Osteoblast (primary cell): ENCODE results near the gene MED13L. TPM values are rescaled to one million over a fixed set of nuclear protein-coding genes. Genes with fewer than 3 reads are reported as not detected.
A peak's percentile ranks its signal among the peaks of the same experiment; 100 is the strongest.

Experiments used
- DNase-seq: peaks from one replicate; pipeline ENCODE4 v3.0.0; 2011; ENCODE audit warnings: low spot score, mixed read lengths; ENCODE audit not compliant: insufficient read length; ENCODE audit errors: missing footprints
- H2AFZ ChIP-seq: 2 replicates; pipeline ENCODE4 v1.6.0; 2011; ENCODE audit warnings: mild to moderate bottlenecking, low read length
- H3K27ac ChIP-seq: 2 replicates; pipeline ENCODE4 v1.5.1; 2011; ENCODE audit warnings: mild to moderate bottlenecking, low read depth, low read length, moderate library complexity
- H3K27me3 ChIP-seq: 2 replicates; pipeline ENCODE4 v1.6.0; 2012; ENCODE audit warnings: mild to moderate bottlenecking, control low read depth, inconsistent platforms, low read length, moderate library complexity; ENCODE audit not compliant: insufficient read depth
- H3K36me3 ChIP-seq: 2 replicates; pipeline ENCODE4 v1.5.1; 2011; ENCODE audit warnings: mild to moderate bottlenecking, low read length, control low read depth, moderate library complexity; ENCODE audit not compliant: insufficient read depth
- H3K4me1 ChIP-seq: 2 replicates; pipeline ENCODE4 v1.5.1; 2011; ENCODE audit warnings: mild to moderate bottlenecking, low read length, control low read depth, moderate library complexity; ENCODE audit not compliant: insufficient read depth
- H3K4me2 ChIP-seq: 2 replicates; pipeline ENCODE4 v1.6.0; 2011; ENCODE audit warnings: mild to moderate bottlenecking, low read length; ENCODE audit not compliant: insufficient read depth
- H3K4me3 ChIP-seq: fragments of 200-600 bp; sonication (generic); 3 replicates; pipeline ENCODE4 v1.5.1; 2012; ENCODE audit warnings: mild to moderate bottlenecking, low read length, inconsistent platforms; ENCODE audit not compliant: insufficient read depth
- H3K79me2 ChIP-seq: 2 replicates; pipeline ENCODE4 v1.6.0; 2012; ENCODE audit warnings: mild to moderate bottlenecking, low read length, control low read depth, inconsistent platforms; ENCODE audit not compliant: insufficient read depth
- H3K9me3 ChIP-seq: 2 replicates; pipeline ENCODE4 v1.5.1; 2011; ENCODE audit warnings: low read depth, low read length, control low read depth
- H4K20me1 ChIP-seq: 2 replicates; pipeline ENCODE4 v1.6.0; 2012; ENCODE audit warnings: mild to moderate bottlenecking, low read length, control low read depth; ENCODE audit not compliant: insufficient read depth
- total RNA-seq: library from RNA; depleted of rRNA; stranded (reverse); fragments of >200 nt; gene quantifications from 2 replicates; pipeline ENCODE4 v1.2.3, GENCODE V29; 2012
- TF ChIP-seq, protein P1 (sequence below): IDR thresholded peaks from 2 replicates; pipeline ENCODE4 v1.5.1; 2011; ENCODE audit warnings: mild to moderate bottlenecking, low read depth, low read length, moderate library complexity; ENCODE audit errors: extremely low read depth

The MED13L gene
- total RNA-seq, 1 donor = 359 TPM

DNA sequence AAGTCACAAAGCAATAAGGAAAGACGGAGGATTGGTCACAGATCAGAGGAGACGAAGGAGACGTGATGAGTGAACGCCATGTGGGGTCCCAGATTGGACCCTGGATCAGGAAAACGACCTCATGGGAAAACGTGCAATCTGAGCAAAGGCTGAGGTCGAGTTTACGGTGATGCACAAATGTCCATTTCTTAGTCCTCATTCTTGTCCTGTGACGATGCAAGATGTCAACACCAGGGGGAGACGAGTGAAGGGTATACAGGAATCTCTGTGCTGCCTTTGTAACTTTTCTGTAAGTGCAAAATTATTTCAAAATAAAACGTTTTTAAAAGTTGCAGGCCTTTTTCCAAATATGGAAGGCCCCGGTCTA is 329.8 kb downstream of the MED13L start:
- Histone ChIP-seq H3K27me3 (no peaks in the 10 kb centered on the region), H4K20me1 (no peaks in the 10 kb centered on the region), H3K9me3 (no peaks in the 10 kb centered on the region), H3K79me2 (no peaks in the 10 kb centered on the region), H3K4me3 (no peak overlapping the region), H3K27ac (no peak overlapping the region), H2AFZ (no peak overlapping the region), H3K36me3 (no peaks in the 10 kb centered on the region), H3K4me1 (no peaks in the 10 kb centered on the region), H3K4me2 (no peak overlapping the region)
- TF ChIP-seq, protein P1, sequence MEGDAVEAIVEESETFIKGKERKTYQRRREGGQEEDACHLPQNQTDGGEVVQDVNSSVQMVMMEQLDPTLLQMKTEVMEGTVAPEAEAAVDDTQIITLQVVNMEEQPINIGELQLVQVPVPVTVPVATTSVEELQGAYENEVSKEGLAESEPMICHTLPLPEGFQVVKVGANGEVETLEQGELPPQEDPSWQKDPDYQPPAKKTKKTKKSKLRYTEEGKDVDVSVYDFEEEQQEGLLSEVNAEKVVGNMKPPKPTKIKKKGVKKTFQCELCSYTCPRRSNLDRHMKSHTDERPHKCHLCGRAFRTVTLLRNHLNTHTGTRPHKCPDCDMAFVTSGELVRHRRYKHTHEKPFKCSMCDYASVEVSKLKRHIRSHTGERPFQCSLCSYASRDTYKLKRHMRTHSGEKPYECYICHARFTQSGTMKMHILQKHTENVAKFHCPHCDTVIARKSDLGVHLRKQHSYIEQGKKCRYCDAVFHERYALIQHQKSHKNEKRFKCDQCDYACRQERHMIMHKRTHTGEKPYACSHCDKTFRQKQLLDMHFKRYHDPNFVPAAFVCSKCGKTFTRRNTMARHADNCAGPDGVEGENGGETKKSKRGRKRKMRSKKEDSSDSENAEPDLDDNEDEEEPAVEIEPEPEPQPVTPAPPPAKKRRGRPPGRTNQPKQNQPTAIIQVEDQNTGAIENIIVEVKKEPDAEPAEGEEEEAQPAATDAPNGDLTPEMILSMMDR = no peak
- no peak for DNase-seq

DNA sequence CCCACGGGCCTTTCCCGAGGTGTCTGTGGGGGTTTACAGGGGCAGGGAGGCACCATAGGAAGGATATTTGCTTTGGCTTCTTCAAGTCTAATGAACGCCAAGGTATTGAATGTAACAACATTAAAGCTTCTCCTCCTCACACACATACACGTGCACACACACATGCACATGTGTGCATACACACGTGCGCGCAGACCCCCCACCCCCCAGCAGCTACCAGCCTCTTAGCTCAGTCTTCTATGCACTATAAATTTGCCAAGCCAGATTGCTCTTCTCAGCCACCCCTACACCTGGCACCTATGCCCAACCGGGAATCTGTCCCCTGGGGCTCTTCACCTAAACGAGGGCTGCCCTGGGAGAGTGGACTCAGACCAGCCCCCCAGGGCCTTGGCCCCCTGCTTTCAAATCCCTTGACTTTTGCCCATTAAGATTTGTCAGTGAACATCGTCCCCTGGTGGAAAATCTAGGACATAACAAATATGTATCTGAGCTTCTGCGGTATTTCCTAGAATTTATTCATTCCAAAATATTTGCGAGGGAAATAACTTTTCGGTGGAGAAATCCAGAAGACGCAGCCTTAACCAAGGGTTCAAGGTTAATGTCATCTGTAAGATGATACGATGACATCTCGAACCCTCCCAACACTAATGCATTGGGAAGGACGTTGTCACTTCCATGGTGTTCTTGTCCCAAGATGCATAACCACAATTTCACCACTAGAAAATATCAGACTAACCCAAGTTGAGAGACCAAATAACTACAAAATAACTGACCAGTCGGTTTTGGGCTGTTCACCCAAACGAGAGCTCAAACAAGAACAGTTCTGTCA is 330.4 kb downstream of the MED13L start:
- H3K4me2 ChIP-seq = no peak overlapping the region
- H3K79me2 ChIP-seq = no peaks in the 10 kb centered on the region
- DNase-seq = no peak
- no peak overlapping the region for H2AFZ ChIP-seq
- TF ChIP-seq, protein P1 = peak; percentile 69
- no peak overlapping the region for H3K27ac ChIP-seq
- H3K9me3 ChIP-seq = no peaks in the 10 kb centered on the region
- no peaks in the 10 kb centered on the region for H3K27me3 ChIP-seq
- H4K20me1 ChIP-seq = no peaks in the 10 kb centered on the region
- no peaks in the 10 kb centered on the region for H3K4me1 ChIP-seq
- H3K36me3 ChIP-seq = no peaks in the 10 kb centered on the region
- no peak overlapping the region for H3K4me3 ChIP-seq

DNA sequence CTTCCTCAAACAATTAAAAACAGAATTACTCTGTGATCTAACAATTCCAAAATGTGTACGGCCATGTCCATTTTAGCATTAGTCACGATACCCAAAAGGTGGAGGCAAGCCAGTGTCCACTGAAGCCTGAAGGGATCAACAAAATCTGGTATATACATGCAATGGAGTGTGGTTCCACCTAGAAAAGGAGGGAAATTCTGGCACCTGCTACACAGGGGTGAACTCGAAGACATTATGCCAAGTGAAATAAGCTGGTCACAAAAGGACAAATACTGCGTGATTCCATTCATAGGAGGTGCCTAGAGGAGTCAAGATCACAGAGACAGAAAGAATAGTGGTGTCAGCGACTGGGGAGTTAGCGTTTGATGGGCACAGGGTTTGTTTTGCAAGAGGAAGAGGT is 331.4 kb downstream of the MED13L start:
- Histone ChIP-seq H3K27me3 (no peaks in the 10 kb centered on the region), H3K36me3 (no peaks in the 10 kb centered on the region), H3K9me3 (no peaks in the 10 kb centered on the region), H2AFZ (no peak overlapping the region), H4K20me1 (no peaks in the 10 kb centered on the region), H3K4me2 (no peak overlapping the region), H3K4me3 (no peak overlapping the region), H3K4me1 (peaks cover 3% of the 10 kb centered on the region), H3K79me2 (no peaks in the 10 kb centered on the region), H3K27ac (no peak overlapping the region)
- no peak for DNase-seq
- TF ChIP-seq, protein P1 = no peak

DNA sequence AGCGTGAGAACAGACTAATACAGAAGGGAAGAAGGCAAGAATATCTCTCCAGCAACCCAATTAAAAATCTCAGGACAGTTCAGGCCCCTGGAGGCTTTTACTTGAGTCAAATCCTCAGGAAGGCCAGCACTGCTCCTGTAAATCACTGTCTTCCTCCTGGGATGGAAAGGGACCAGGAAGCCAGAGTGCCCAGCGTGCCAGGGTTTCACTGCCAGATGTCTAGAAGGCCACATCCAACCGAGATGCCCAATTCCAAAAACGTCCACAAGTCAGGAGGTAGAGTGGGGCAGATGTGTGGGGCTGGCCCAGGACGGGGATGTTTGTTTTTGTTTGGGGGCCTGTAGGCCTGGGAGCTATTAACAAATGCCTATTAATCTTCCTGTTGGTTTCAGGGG is 332.0 kb downstream of the MED13L start:
- H3K27me3 ChIP-seq = no peaks in the 10 kb centered on the region
- H3K27ac ChIP-seq = no peak overlapping the region
- DNase-seq = no peak
- H3K9me3 ChIP-seq = no peaks in the 10 kb centered on the region
- H3K4me3 ChIP-seq = no peak overlapping the region
- H2AFZ ChIP-seq = no peak overlapping the region
- no peak overlapping the region for H3K4me2 ChIP-seq
- H3K4me1 ChIP-seq = peaks cover 5% of the 10 kb centered on the region
- TF ChIP-seq, protein P1 = no peak
- H3K36me3 ChIP-seq = no peaks in the 10 kb centered on the region
- no peaks in the 10 kb centered on the region for H4K20me1 ChIP-seq
- H3K79me2 ChIP-seq = no peaks in the 10 kb centered on the region
